NCI-H1105 (cell line): ENCODE results near the gene RASSF7.
"Not testable (repeated sequence)": the region's sequence is repeated elsewhere in the genome, so short reads cannot be mapped to it uniquely, and the experiment has no call there.

Source experiments
- DNase-seq: peaks from one replicate; lab custom pipeline; 2025; lab: John Stamatoyannopoulos, UW

The RASSF7 gene

GRCh38 chr11:560305-561147 lies at the start of gene RASSF7, which contains the start of gene LMNTD2:
TSS of gene RASSF7 (plus strand) at chr11:560970. CDS start at chr11:561769, 799 bp downstream.
TSS of gene LMNTD2 (minus strand) at chr11:560738. CDS start at chr11:560716, 22 bp downstream.
- DNase-seq, result peak; percentile 93

GRCh38 chr11:512761-513595 lies 47.8 kb upstream of the RASSF7 start:
- no peak for DNase-seq

DNA sequence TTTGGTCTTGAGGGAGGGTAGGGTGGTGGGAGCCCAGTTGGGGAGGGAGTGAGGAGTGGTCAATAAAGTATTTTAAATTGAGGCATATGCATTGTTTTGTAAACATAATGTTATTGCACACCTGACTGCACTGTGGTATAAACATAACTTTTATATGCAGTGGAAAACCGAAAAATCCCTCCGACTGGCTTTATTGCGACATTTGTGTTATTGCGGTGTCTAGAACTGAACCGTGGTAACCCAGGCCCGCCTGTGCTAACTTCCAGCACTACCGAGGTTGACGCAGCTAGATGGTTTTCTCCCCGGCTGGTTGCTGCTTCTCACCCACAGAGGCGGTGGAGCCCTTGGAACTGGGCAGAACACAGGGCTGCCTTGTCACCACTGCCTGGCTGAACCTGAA lies 46.2 kb upstream of the RASSF7 start:
- no peak for DNase-seq

GRCh38 chr11:515131-515530 lies 45.6 kb upstream of the RASSF7 start:
- no peak for DNase-seq

GRCh38 chr11:516400-516799 lies 44.4 kb upstream of the RASSF7 start:
- no peak for DNase-seq

DNA sequence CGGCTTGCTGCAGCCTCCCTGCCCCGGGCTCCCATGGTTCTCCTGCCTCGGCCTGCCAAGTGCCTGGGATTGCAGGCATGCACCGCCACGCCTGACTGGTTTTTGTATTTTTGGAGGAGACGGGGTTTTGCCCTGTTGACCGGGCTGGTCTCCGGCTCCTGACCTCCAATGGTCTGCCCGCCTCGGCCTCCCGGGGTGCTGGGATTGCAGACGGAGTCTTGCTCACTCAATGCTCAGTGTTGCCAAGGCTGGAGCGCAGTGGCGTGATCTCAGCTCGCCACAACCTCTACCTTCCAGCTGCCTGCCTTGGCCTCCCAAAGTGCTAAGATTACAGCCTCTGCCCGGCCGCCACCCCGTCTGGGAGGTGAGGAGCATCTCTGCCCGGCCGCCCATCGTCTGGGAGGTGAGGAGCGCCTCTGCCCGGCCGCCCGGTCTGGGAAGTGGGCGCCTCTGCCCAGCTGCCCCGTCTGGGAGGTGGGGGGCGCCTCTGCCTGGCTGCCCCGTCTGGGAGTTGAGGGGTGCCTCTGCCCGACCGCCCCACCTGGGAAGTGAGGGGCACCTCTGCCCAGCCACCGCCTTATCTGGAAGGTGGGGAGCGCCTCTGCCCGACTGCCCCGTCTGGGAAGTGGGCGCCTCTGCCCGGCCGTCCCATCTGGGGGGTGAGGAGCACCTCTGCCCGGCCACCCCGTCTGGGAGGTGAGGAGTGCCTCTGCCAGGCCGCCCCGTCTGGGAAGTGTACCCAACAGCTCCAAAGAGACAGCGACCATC lies 43.7 kb upstream of the RASSF7 start:
- DNase-seq, result not testable (repeated sequence)

- no peak for DNase-seq
Measured at GRCh38 chr11:518463-519202, 42.1 kb upstream of the RASSF7 start.

DNA sequence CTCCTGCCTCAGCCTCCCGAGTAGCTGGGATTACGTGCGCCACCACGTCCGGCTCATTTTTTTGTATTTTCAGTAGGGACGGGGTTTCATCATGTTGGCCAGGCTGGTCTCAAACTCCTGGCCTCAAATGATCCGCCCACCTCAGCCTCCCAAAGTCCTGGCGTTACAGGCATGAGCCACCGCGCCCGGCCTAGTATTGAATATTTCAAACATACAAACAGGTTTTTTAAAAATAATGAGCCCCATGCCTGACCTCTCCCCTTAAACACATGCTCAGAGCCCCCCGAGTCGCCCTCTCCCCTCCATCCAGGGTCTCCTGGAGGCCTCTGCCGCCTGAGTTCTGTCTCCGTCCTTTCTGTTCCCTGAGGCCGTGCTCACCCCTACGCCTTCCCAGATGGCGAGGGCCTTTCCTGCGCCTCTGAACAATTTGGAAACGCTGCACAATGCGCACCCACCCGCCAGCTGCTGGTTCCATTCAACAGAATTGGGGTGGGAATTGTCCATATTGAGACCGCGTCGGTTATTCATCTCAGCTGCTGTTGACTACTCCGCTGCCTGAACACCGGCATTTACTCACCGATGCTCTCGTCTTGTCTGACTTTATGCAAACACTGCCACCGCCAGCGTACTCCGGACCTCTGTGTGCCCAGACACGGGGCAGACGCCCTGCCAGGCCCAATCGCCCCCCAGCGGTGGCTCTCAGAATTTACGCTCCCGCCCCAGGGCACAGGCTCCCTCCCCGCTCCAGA lies 40.2 kb upstream of the RASSF7 start:
- DNase-seq, result no peak

DNA sequence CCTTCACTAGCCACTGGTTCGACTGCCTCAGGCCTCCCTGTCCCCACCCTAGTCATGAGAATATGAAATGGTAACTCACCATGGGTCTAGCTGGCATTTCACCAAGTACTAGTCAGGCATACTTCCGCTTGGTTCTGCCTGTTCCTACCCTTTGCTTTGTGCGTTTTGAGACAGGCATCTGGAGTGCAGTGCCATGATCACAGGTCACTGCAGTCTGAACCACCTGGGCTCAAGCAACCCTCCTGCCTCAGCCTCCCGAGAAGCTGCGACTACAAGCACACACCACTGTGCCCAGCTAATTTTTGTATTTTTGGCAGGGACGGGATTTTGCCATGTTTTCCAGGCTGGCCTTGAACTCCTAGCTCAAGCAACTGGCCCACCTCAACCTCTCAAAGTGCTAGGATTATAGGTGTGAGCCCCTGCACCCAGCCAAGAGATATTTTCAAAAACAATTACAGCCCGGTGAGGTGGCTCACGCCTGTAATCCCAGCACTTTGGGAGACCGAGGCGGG lies 39.5 kb upstream of the RASSF7 start:
- DNase-seq, result no peak

DNA sequence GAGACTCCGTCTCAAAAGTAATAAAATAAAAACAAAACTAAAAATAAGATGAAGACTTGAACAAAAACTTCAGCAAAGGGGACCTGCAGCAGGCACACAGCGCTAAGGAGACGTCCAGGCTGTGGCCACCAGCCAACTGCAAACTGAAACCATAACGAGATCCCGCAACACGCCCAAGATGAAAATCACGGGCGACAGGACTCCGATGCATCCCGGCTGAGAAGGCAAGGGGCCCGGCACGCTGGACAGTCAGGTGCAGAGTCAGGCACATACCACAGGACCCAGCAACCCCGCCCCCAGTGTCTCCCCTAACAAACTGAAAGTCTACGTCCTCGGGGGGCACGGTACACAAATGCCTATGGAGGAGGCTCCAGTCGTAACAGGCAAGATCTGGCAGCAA lies 34.6 kb upstream of the RASSF7 start:
- no peak for DNase-seq

- no peak for DNase-seq
Measured at GRCh38 chr11:528166-528814, 32.5 kb upstream of the RASSF7 start.

GRCh38 chr11:528815-529727 lies 31.7 kb upstream of the RASSF7 start:
- DNase-seq, result no peak

- DNase-seq, result no peak
Measured at GRCh38 chr11:529728-530411, 30.9 kb upstream of the RASSF7 start.

GRCh38 chr11:530960-531831 lies 29.6 kb upstream of the RASSF7 start:
- DNase-seq, result no peak

- no peak for DNase-seq
Measured at GRCh38 chr11:531919-532526, 28.7 kb upstream of the RASSF7 start.

DNA sequence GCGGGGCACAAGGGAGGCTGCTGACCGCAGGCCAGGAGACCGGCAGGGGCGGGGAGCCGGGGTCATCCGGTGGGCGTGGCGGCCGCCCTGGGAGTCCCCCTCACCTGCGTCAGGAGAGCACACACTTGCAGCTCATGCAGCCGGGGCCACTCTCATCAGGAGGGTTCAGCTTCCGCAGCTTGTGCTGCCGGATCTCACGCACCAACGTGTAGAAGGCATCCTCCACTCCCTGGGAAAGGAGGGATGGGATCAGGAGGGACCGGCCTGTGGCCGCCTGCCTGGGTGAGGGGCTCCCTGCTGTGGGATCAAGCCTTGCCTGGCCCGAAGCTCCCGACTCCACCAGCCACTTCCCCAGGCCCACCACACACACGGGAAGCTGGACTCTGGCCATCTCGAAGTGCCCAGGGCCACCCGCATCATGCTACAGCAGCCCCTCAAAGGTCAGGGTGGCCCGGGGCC lies 28.2 kb upstream of the RASSF7 start:
- DNase-seq, result no peak
